ENCODE data around the gene CCDC9.

- TF ChIP-seq, protein P1, sequence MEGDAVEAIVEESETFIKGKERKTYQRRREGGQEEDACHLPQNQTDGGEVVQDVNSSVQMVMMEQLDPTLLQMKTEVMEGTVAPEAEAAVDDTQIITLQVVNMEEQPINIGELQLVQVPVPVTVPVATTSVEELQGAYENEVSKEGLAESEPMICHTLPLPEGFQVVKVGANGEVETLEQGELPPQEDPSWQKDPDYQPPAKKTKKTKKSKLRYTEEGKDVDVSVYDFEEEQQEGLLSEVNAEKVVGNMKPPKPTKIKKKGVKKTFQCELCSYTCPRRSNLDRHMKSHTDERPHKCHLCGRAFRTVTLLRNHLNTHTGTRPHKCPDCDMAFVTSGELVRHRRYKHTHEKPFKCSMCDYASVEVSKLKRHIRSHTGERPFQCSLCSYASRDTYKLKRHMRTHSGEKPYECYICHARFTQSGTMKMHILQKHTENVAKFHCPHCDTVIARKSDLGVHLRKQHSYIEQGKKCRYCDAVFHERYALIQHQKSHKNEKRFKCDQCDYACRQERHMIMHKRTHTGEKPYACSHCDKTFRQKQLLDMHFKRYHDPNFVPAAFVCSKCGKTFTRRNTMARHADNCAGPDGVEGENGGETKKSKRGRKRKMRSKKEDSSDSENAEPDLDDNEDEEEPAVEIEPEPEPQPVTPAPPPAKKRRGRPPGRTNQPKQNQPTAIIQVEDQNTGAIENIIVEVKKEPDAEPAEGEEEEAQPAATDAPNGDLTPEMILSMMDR (IDR thresholded peaks at IDR 0.05), result no peak
- TF ChIP-seq POLR2A (IDR thresholded peaks at IDR 0.05), result no peak
- no peak for TF ChIP-seq EP300 (IDR thresholded peaks at IDR 0.05)
These were observed 17.2 kb upstream of the CCDC9 start for GRCh38 chr19:47239152-47239551.
